Right lobe of liver (tissue), 6 donors: ENCODE data around the gene IL22. TPM values are rescaled to one million over a fixed set of nuclear protein-coding genes. Genes with fewer than 3 reads are reported as not detected.

Source experiments
- ATAC-seq, 4 donors: fragments of 200-7000 bp; cut with Tn5 transposase; one replicate each; pipeline ENCODE4 v1.9.1; 2020; ENCODE audit warnings: mild to moderate bottlenecking in 4 of 4, moderate library complexity in 4 of 4
- DNase-seq, 3 donors: peaks; one replicate each; pipeline ENCODE4 v3.0.0-alpha.2; 2020
- H3K27ac ChIP-seq, 3 donors: fragments of 200-600 bp; one replicate each; pipeline ENCODE4 v1.8.0; 2022
- H3K27me3 ChIP-seq, 2 donors: fragments of 200-600 bp; one replicate each; pipeline ENCODE4 v1.8.0; 2022
- H3K36me3 ChIP-seq, 4 donors: fragments of 200-600 bp; sonication (generic) in 1 of 4; one replicate each; pipeline versions ENCODE4 v1.5.1 to v1.8.0; 2017 to 2022; ENCODE audit warnings: control low read depth in 1 of 4
- H3K4me1 ChIP-seq, 4 donors: fragments of 200-600 bp; sonication (generic) in 1 of 4; one replicate each; pipeline versions ENCODE4 v1.5.1 to v1.8.0; 2017 to 2022; ENCODE audit warnings: control low read depth in 1 of 4
- H3K4me3 ChIP-seq, 3 donors: fragments of 200-600 bp; one replicate each; pipeline ENCODE4 v1.8.0; 2022
- H3K9me3 ChIP-seq, 4 donors: fragments of 200-600 bp; sonication (generic) in 1 of 4; one replicate each; pipeline versions ENCODE4 v1.5.1 to v1.8.0; 2017 to 2022; ENCODE audit warnings: control low read depth in 1 of 4
- POLR2A ChIP-seq: fragments of 450-650 bp; IDR thresholded peaks from one replicate; pipeline ENCODE4 v1.6.1; 2017; ENCODE audit warnings: antibody characterized with exemption, mild to moderate bottlenecking
- WGBS: methylation state at CpG from one replicate; pipeline ENCODE4 v1.1.6; 2018; ENCODE audit warnings: low coverage, low lambda C conversion rate; ENCODE audit not compliant: insufficient coverage; ENCODE audit errors: missing lambda C conversion rate; 5-methylcytosine and 5-hydroxymethylcytosine counted together
- intact Hi-C, 2 donors: fragments of 100-400 bp; cut with DNase I; formaldehyde crosslinking; loops; one replicate each; pipeline versions ENCODE4 v1.11.2 to v1.14.1; 2022
- long read RNA-seq: library from polyadenylated mRNA; unstranded; transcript quantifications from one replicate; pipeline ENCODE4 v2.0.0, GENCODE V29; 2019
- total RNA-seq, 6 experiments: library from RNA; depleted of rRNA in 2 of 6; stranded (reverse); fragments of >200 nt in 2 of 6; fragmentation: NEBNext Ultra II Directional in 3 of 6; extraction: Animal tissue kit (Norgen Biotek cat#: 25700) in 3 of 6; gene quantifications; one replicate each; pipeline versions ENCODE4 v1.1.0 to v1.2.4, GENCODE V29; 2016 to 2023
- TF ChIP-seq, protein P1 (sequence below), 4 donors: fragments of 200-600 bp in 3 of 4; fragments of 450-650 bp in 1 of 4; IDR thresholded peaks; one replicate each; pipeline versions ENCODE4 v1.5.1 to v1.8.0; 2016 to 2022; ENCODE audit warnings: antibody characterized with exemption in 4 of 4, mild to moderate bottlenecking in 2 of 4
- donor health status: DM: no; HTN: yes; CAD: no.
- donor health status: DM: no; HTN: no; CAD: no.
- donor health status: DM: no; HTN: no; CAD: no.
- donor health status: DM: no; HTN: yes; CAD: no.
- donor health status: DM: no; HTN: yes; CAD: no.

Gene IL22
- not detected for total RNA-seq
- long read RNA-seq: 0 reads

GRCh38 chr12:68253504-68253903 lies at the start of gene IL22:
IL22 (minus strand) TSS chr12:68253604; CDS start chr12:68253448, 156 bp downstream.
- Histone ChIP-seq H3K4me3 (no peak within 1 kb of the TSS), H3K36me3 (no peaks in the 10 kb centered on the region), H3K9me3 (no peaks in the 10 kb centered on the region), H3K27me3 (no peaks in the 10 kb centered on the region), H3K4me1 (no peaks in the 10 kb centered on the region), H3K27ac (no peak within 1 kb of the TSS)
- TF ChIP-seq, protein P1, sequence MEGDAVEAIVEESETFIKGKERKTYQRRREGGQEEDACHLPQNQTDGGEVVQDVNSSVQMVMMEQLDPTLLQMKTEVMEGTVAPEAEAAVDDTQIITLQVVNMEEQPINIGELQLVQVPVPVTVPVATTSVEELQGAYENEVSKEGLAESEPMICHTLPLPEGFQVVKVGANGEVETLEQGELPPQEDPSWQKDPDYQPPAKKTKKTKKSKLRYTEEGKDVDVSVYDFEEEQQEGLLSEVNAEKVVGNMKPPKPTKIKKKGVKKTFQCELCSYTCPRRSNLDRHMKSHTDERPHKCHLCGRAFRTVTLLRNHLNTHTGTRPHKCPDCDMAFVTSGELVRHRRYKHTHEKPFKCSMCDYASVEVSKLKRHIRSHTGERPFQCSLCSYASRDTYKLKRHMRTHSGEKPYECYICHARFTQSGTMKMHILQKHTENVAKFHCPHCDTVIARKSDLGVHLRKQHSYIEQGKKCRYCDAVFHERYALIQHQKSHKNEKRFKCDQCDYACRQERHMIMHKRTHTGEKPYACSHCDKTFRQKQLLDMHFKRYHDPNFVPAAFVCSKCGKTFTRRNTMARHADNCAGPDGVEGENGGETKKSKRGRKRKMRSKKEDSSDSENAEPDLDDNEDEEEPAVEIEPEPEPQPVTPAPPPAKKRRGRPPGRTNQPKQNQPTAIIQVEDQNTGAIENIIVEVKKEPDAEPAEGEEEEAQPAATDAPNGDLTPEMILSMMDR (IDR thresholded peaks at IDR 0.05): no peak
- no peak for TF ChIP-seq POLR2A
- intact Hi-C loops: no loop called here
- 65% methylated on average over 7 of the region's 7 CpGs for WGBS
- no peak for ATAC-seq
- DNase-seq: no peak

- Histone ChIP-seq H3K27ac (no peak overlapping the region), H3K27me3 (no peaks in the 10 kb centered on the region), H3K4me3 (no peak overlapping the region), H3K4me1 (peaks cover 0 to 15% (median 0%) of the 10 kb centered on the region in 4 donors), H3K9me3 (no peaks in the 10 kb centered on the region), H3K36me3 (no peaks in the 10 kb centered on the region)
- TF ChIP-seq POLR2A: no peak
- TF ChIP-seq, protein P1 (IDR thresholded peaks at IDR 0.05): no peak
- intact Hi-C loops: no loop called here
- ATAC-seq: peak in 1 of 4 donors; percentile 71
- 71% methylated on average over 4 of the region's 4 CpGs for WGBS
- DNase-seq: no peak
Observed at GRCh38 chr12:68297929-68298328, 44.5 kb upstream of the IL22 start.

- DNase-seq (no peak), ATAC-seq (no peak)
- TF ChIP-seq, protein P1 (IDR thresholded peaks at IDR 0.05): no peak
- TF ChIP-seq POLR2A: no peak
- H3K9me3 ChIP-seq: no peaks in the 10 kb centered on the region
- H3K4me3 ChIP-seq: no peak overlapping the region
- peaks cover 0 to 15% (median 0%) of the 10 kb centered on the region in 4 donors for H3K4me1 ChIP-seq
- H3K27ac ChIP-seq: no peak overlapping the region
- no peaks in the 10 kb centered on the region for H3K36me3 ChIP-seq
- 34% methylated on average over 2 of the region's 2 CpGs for WGBS
- intact Hi-C loops: no loop called here
- H3K27me3 ChIP-seq: no peaks in the 10 kb centered on the region
Observed at GRCh38 chr12:68294251-68294650, 40.8 kb upstream of the IL22 start.

DNA sequence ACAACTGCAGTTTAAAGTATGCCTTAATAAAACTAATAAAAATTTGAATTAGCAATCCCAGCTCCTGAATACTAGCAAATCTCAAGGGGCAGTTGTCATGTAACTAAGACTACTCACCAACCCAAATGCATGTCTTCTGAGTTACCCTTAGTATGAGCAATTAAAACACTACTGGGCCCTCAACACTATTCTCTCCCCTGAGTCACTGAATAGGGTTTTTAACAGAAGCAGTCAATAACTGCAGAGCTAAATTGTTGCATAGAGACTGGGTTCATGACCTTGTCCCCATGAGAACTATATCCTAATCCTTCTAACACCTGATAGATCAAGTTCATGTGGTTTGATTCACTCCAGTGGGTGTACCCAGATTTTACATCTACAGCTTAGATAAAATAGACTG lies 39.9 kb upstream of the IL22 start:
- Histone ChIP-seq H3K27ac (no peak overlapping the region), H3K9me3 (no peaks in the 10 kb centered on the region), H3K36me3 (no peaks in the 10 kb centered on the region), H3K4me1 (peaks cover 0 to 15% (median 0%) of the 10 kb centered on the region in 4 donors), H3K4me3 (no peak overlapping the region), H3K27me3 (no peaks in the 10 kb centered on the region)
- DNase-seq (no peak), ATAC-seq (no peak)
- TF ChIP-seq, protein P1 (IDR thresholded peaks at IDR 0.05): no peak
- TF ChIP-seq POLR2A: no peak
- intact Hi-C loops: no loop called here
